ENCODE results near the gene VIPR2. TPM values are rescaled to one million over a fixed set of nuclear protein-coding genes. Genes with fewer than 3 reads are reported as not detected.

The VIPR2 gene
- total RNA-seq, 1 donor from 2014 or later, result 1.6 TPM

DNA sequence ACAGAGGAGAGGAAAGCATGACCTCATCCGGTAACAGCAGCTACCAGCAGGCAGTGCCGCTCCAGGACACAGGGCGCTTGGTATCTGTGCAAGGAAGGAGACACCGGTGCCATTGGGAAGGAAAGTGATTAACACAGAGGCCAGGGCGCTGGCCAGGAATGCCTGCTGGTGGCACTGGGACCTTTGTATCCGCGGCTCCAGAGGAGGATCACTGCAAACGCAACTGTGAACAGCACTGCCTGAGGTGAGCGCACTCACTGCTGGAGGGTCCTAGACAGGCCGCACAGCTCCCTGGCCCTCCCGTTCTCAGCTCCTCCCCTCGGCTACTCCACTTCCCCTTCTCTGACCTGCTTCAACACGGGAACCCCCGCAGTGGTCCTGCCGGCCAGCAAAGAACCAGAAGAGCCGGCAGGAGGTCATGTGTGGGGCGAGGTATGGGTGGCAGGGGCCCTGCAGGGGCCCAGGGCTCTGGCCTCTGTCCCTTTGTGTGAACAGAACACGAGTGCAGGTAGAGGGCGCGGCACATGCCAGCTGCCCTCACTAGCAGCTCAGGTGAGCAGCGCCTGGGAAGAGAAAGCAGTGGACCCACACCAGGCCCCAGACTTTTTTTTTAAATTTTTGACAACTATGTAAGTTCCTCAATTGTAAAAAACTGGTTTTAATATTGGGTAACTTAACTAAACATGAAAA is 107.6 kb downstream of the VIPR2 start:
- DNase-seq, result no peak
- H3K4me3 Mint-ChIP-seq, result no peak overlapping the region
- H3K9me3 Mint-ChIP-seq, result no peaks in the 10 kb centered on the region
- no peaks in the 10 kb centered on the region for H3K36me3 Mint-ChIP-seq (ENCODE audit: low read depth)
- H3K27me3 Mint-ChIP-seq, result no peaks in the 10 kb centered on the region
- intact Hi-C loops (cut with micrococcal nuclease), result no loop called here
- H3K4me1 Mint-ChIP-seq, result peaks cover 2% of the 10 kb centered on the region
- no peak overlapping the region for H3K27ac Mint-ChIP-seq

DNA sequence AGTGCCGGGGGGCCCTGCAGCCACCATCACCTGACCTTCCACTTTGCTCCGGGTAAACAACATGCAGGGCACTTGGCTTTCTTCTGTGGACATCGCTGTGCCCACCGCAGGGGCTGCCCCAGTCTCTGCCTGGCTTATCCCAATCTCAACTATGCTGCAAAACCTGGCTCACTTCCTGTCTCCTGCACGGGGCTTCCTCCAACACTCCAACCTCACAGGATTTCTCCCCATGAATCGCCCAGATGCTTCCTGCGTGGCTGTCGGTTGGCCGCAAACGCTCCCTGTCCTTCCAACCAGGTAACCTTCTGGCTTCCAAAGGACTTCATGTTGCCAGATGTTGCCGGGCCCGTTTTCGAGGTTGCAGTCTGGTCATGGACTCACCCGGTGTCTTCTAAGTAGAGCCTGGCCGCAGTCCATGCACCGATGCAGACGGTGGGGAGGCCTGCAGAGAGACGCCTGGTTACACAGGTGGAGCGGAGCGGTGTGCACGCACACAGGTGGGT is 109.0 kb downstream of the VIPR2 start:
- Mint-ChIP-seq H3K4me3 (no peak overlapping the region), H3K27me3 (peaks cover 7% of the 10 kb centered on the region), H3K4me1 (peaks cover 4% of the 10 kb centered on the region), H3K36me3 (ENCODE audit: low read depth) (no peaks in the 10 kb centered on the region), H3K27ac (no peak overlapping the region), H3K9me3 (no peaks in the 10 kb centered on the region)
- intact Hi-C loops (cut with micrococcal nuclease), result no loop called here
- DNase-seq, result no peak

DNA sequence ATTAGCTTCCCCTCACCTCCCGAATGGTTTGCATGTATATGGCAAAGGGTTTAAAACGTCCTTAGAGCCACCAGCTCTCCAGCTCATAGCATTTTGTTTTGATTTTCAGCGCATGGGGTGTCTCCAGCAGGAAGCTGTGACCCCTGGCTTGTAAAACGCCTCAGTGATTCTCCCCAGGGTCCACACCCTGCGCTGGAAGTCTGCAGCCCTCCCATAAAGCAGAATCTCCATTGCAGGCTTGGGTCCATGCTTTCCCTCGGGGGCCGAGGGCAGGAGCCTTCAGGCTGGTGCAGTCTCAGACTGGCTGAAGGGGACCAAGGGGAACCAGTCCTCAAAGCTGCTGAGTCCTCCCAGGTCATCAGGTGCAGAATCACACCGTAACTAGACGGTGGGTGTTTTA is 109.7 kb downstream of the VIPR2 start:
- DNase-seq, result no peak
- H3K27me3 Mint-ChIP-seq, result peaks cover 7% of the 10 kb centered on the region

DNA sequence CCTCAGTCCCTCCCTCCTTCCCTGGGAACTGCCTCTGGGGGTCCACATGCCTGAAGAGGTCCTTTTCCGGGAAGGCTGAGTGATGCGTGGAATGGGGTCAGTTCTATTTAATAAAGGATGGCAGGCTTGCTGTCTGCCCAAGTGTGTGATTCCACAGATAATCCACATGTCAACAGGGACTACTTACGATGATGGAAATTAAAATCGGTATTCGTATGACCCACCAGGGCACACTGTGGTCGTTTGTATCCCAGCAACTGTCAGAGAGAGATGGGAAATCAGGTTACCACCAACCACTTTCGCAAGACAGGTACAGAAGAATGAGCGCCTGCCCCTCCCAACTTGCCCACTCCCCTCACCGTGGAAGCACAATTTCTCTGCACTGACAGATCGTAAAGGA is 110.3 kb downstream of the VIPR2 start:
- no peak overlapping the region for H3K4me3 Mint-ChIP-seq
- no peaks in the 10 kb centered on the region for H3K36me3 Mint-ChIP-seq (ENCODE audit: low read depth)
- no peak for DNase-seq
- intact Hi-C loops (cut with micrococcal nuclease), result no loop called here
- H3K27ac Mint-ChIP-seq, result no peak overlapping the region
- H3K9me3 Mint-ChIP-seq, result no peaks in the 10 kb centered on the region
- H3K27me3 Mint-ChIP-seq, result peaks cover 7% of the 10 kb centered on the region
- H3K4me1 Mint-ChIP-seq, result peaks cover 4% of the 10 kb centered on the region

More for the DNA sequence above, 109.7 kb downstream of the VIPR2 start:
- Mint-ChIP-seq H3K4me3 (no peak overlapping the region), H3K9me3 (no peaks in the 10 kb centered on the region), H3K36me3 (ENCODE audit: low read depth) (no peaks in the 10 kb centered on the region), H3K4me1 (peaks cover 4% of the 10 kb centered on the region), H3K27ac (no peak overlapping the region)
- intact Hi-C loops (cut with micrococcal nuclease), result no loop called here

DNA sequence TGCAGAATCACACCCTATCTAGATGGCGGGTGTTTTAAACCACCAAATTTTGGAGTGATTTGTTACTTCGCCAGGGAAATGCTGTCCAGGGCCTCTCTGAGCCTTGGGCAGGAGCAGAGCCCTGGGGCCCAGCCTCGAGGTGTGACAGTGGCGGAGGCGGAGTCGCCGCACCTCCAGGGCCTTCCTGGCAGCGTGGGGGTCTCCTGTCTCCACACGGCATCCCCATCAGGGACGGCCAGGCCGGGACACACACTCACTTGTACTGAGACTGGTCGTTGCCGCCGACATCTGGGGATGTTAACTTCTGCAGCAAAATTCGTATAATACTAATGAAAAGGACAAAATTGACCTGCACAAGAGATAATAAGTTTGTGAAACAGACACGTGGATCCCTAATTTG is 110.7 kb downstream of the VIPR2 start:
- H3K4me1 Mint-ChIP-seq, result peaks cover 4% of the 10 kb centered on the region
- no peak for DNase-seq
- H3K36me3 Mint-ChIP-seq (ENCODE audit: low read depth), result no peaks in the 10 kb centered on the region
- H3K27me3 Mint-ChIP-seq, result peaks cover 7% of the 10 kb centered on the region
- intact Hi-C loops (cut with micrococcal nuclease), result no loop called here
- H3K4me3 Mint-ChIP-seq, result no peak overlapping the region
- H3K27ac Mint-ChIP-seq, result no peak overlapping the region
- no peaks in the 10 kb centered on the region for H3K9me3 Mint-ChIP-seq

DNA sequence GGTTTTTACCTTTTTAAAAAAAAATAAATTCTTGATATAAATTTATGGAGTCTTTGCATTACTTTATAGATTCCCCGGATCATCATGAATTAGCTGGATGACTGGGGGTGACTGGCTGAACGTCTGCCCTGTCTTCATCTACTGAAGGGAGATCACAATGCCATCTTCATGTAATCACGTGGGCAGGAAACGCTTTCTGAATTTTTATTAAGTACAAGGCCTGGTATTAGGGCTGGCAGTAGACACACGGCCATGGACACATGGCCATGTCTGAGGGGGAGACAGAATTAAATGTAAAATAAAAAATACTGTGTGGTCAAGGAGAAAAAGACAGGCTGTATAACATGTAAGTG is 111.2 kb downstream of the VIPR2 start:
- Mint-ChIP-seq H3K36me3 (ENCODE audit: low read depth) (no peaks in the 10 kb centered on the region), H3K9me3 (no peaks in the 10 kb centered on the region), H3K4me3 (no peak overlapping the region), H3K4me1 (peaks cover 4% of the 10 kb centered on the region), H3K27ac (no peak overlapping the region), H3K27me3 (peaks cover 7% of the 10 kb centered on the region)
- intact Hi-C loops (cut with micrococcal nuclease), result no loop called here
- DNase-seq, result no peak

DNA sequence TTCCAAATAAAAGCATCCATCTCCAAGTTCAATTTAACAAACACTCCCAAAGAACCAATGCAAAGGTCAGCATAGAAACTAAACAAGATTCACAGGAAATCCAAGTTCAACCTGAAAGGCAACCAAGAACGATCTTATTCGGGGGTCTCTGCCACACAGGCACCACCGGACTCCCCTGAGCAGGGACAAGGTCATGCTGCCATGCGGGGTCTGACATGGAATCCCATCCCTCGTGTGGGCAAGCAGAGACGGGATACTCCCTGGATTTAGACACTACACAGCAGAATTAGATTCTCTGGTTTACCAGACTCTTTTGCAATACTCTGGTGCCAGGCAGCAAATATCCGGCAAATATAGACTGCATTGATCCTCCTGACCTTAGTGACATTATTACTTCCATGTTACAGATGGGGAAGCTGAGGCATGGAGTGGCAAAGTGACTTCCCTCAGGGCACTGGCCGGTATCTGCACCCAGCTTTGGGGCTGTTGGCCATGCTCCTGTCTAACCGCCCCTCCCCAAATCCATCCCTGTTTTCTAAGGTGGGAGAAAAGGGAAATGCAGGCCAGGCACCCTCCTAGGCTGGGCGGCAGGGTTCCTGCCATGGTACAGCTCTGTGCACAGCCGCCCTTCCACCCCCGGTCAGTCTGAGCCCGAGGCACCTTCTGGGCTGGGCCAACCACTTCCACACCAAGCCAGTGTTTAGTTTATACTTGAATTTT is 111.8 kb downstream of the VIPR2 start:
- intact Hi-C loops (cut with micrococcal nuclease), result no loop called here
- H3K27ac Mint-ChIP-seq, result no peak overlapping the region

DNA sequence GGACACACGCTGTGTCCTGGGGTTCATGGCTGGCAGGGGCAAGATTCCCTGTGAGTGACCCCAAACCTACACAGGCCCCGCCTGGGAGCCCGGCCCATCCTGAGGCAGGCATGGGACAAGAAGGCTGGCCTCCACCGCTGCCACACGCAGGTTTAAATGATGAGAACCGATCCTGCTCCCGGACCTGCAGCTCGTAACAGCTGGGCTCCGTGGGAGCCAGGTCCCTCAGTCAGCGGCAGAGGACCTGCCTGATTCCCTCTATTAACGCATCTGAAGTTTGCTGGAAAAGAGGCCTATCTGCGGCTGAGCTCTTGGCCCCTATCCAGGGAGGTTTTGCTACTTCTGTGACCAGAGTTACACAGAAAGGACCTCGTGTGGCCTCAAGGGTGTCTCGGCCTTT is 112.3 kb downstream of the VIPR2 start:
- H3K27me3 Mint-ChIP-seq, result peaks cover 7% of the 10 kb centered on the region

More for the DNA sequence above, 111.8 kb downstream of the VIPR2 start:
- peaks cover 2% of the 10 kb centered on the region for H3K4me1 Mint-ChIP-seq
- H3K36me3 Mint-ChIP-seq (ENCODE audit: low read depth), result no peaks in the 10 kb centered on the region
- DNase-seq, result no peak
- no peaks in the 10 kb centered on the region for H3K9me3 Mint-ChIP-seq
- H3K4me3 Mint-ChIP-seq, result no peak overlapping the region
- peaks cover 7% of the 10 kb centered on the region for H3K27me3 Mint-ChIP-seq

DNA sequence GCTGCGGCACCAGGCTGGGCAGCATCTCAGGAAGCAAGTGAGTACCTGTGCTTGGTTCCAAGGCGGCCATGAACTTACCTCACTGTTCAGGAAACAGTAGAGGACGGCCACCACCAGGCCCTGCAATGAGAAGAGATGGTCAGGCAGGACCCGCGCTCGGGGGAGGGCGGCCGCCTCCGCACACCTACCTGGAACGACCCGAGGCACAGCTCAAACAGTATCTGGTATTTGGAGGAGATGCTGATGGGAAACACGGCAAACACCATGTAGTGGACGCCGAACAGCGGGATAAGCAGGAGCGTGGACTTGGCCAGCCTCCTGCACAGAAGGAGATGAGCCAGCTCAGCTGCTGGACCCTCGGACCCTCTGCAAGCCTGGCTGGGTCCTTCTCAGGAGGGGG is 112.9 kb downstream of the VIPR2 start:
- Mint-ChIP-seq H3K36me3 (ENCODE audit: low read depth) (no peaks in the 10 kb centered on the region), H3K4me1 (peaks cover 3% of the 10 kb centered on the region), H3K27me3 (peaks cover 7% of the 10 kb centered on the region), H3K9me3 (no peaks in the 10 kb centered on the region), H3K4me3 (no peak overlapping the region), H3K27ac (no peak overlapping the region)
- intact Hi-C loops (cut with micrococcal nuclease), result no loop called here
- DNase-seq, result no peak

More for the DNA sequence above, 112.3 kb downstream of the VIPR2 start:
- Mint-ChIP-seq H3K27ac (no peak overlapping the region), H3K9me3 (no peaks in the 10 kb centered on the region), H3K36me3 (ENCODE audit: low read depth) (no peaks in the 10 kb centered on the region), H3K4me1 (peaks cover 2% of the 10 kb centered on the region), H3K4me3 (no peak overlapping the region)
- intact Hi-C loops (cut with micrococcal nuclease), result no loop called here
- no peak for DNase-seq

DNA sequence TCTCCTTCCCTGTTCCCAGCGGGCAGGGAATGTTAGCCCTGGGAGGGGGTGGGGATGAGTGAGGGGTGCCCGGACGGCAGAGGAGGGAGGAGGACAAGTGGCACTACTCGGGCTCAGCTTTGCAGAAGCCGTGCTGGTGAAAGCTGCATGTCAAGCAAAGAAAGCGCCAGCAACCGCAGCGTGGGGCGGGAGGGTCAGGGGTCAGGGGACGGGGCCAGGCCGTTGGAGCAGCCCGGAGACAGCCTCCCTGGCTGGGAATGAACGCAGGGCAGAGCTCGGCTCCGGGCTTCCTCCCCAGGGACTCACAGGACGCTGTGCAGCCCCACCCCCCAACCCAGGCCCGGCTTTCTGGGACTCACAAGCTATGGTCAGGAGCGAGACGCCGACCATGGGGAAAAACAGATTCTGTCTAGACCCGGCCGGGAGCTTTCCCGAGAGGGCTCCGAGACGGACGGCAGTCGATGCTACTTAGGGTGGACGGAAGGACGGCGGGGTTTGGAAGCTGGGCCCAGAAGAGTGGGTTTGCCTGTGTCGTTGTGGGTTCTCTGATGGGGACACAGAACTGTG is 113.4 kb downstream of the VIPR2 start:
- no peak overlapping the region for H3K27ac Mint-ChIP-seq
- no peaks in the 10 kb centered on the region for H3K9me3 Mint-ChIP-seq
- H3K27me3 Mint-ChIP-seq, result peaks cover 7% of the 10 kb centered on the region
- intact Hi-C loops (cut with micrococcal nuclease), result no loop called here
- no peak for DNase-seq
- peak overlapping the region; percentile 55 for H3K4me3 Mint-ChIP-seq
- H3K4me1 Mint-ChIP-seq, result peaks cover 9% of the 10 kb centered on the region
- no peaks in the 10 kb centered on the region for H3K36me3 Mint-ChIP-seq (ENCODE audit: low read depth)

DNA sequence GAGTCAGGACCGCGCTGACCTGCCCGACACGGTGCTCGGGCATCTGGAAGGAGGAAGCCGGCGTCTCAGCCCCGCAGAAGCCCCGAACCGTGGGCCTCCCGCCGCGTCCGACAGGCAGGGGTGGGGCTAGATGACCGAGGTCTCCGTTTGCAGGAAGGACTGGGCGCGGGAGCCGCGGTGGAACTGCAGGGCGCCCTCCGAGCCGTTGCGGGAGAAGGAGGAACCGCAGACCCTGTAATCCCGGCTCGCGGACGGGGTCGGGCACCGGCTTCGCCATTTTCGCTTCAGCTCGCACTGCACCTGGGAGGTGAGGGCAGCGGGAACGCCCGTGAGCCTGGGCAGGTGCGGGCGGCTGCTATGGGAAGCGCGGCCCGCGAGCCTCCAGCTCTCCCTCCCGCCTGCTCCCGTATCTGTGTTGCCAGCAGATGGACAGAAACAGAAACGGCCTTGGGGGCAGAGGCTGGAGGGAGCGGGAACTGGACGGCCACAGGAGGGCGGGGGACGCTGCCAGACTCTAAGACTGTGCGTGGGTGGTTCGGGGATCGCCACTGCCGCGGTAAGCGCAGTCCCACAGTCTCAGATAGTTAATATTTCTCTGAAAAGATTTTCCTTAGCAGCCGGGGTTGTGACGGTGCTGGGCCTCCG is 114.1 kb downstream of the VIPR2 start:
- DNase-seq, result peak; percentile 71
- Mint-ChIP-seq H3K9me3 (no peaks in the 10 kb centered on the region), H3K27me3 (peaks cover 7% of the 10 kb centered on the region), H3K36me3 (ENCODE audit: low read depth) (no peaks in the 10 kb centered on the region), H3K4me3 (peak overlapping the region; percentile 55), H3K27ac (no peak overlapping the region), H3K4me1 (peaks cover 11% of the 10 kb centered on the region)
- intact Hi-C loops (cut with micrococcal nuclease), result no loop called here

DNA sequence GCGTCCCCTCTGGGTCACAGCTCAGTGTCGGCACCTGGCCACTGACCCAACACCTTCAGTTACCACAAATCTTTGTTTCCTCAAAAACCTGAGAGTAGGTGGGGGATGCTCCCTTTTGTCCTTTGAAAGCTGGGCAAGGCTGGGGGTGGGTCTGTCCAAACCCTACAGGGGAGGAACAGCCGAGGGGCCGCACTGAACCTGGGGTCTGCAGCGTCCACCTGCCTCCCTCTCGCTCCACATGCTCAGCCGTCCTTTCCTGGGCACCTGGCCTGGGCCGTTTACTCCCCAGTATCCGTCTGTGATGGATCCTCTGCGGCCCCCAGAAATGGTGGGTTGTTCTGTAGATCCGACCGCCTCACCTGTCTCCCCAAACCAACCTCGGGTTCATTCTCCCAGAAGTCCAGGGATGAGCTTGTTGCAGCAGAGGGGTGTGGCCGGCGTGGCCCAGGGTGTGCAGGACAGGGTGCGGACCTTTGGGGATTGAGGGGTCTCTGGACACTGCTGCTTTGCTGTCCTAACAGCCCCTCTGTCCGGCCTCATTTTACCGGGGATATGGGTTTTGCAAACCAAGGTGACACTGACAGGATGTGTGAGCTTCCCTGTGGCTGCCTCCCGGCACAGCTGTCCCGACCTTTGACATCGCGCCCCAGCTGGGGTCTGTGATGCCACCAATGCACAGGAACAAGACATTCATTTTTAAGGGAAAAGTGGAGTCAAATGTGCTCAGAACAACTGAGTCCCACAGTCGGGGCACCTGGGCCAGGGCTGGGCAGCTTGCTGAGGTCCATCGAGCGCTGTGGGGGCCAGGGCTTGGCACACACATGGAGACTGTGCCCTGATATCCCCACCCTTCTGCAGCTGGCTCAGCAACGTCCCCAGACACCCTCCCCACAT is 115.9 kb downstream of the VIPR2 start:
- no peaks in the 10 kb centered on the region for H3K9me3 Mint-ChIP-seq
- no peaks in the 10 kb centered on the region for H3K36me3 Mint-ChIP-seq (ENCODE audit: low read depth)
- no peak overlapping the region for H3K27ac Mint-ChIP-seq
- peaks cover 13% of the 10 kb centered on the region for H3K4me1 Mint-ChIP-seq
- no peak overlapping the region for H3K4me3 Mint-ChIP-seq
- H3K27me3 Mint-ChIP-seq, result peaks cover 7% of the 10 kb centered on the region
- intact Hi-C loops (cut with micrococcal nuclease), result no loop called here
- DNase-seq, result no peak

DNA sequence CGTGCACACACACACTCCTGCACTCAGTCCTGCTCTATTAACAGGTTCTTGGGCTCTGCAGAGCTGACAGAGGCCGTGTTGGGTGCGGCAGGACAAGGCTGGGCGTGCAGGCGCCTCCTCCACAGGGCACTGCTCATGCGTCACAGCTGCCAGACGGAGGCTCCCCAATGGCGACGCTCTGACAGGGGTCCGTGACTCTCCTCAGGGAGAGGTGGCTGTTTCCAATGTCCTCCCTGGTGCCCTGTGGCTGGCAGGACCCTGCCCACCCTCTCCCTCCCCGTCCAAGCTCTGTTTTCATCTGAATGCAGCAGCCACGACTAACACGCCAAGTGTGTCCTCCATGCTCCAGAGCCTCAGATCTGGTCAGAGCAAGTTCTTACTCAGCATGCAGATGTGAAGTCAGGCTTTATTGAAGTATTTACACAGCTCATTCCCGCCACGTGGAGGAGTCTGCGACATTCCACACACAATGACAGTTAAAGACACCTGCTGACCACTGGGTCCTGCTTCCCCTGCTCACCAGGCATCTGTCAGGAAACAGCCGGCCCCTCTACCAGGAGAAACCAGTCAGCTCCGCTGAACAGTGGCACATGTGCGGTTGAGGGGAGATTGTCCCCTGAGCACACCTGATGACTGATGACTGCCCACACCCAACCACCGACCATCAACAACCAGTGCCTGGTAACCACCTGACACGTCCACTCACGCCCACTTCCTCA is 116.7 kb downstream of the VIPR2 start:
- Mint-ChIP-seq H3K4me3 (no peak overlapping the region), H3K36me3 (ENCODE audit: low read depth) (no peaks in the 10 kb centered on the region), H3K4me1 (peaks cover 13% of the 10 kb centered on the region), H3K27me3 (peaks cover 7% of the 10 kb centered on the region), H3K9me3 (no peaks in the 10 kb centered on the region), H3K27ac (no peak overlapping the region)
- intact Hi-C loops (cut with micrococcal nuclease), result no loop called here
- no peak for DNase-seq

Measured in activated CD4-positive, alpha-beta T cell treated with anti-CD3 and anti-CD28 coated beads, Interleukin-2, amount 10 ng/mL, durations not matched to agents 24 days and 14 days (primary cell).